Smooth muscle cell (in vitro differentiated cells): ENCODE results near the gene MTX1. TPM values are rescaled to one million over a fixed set of nuclear protein-coding genes. Genes with fewer than 3 reads are reported as not detected.
A peak's percentile ranks its signal among the peaks of the same experiment; 100 is the strongest.

Source experiments
- DNase-seq: peaks from one replicate; lab custom pipeline; 2025; ENCODE audit not compliant: unreplicated experiment; lab: John Stamatoyannopoulos, UW
- H2AFZ ChIP-seq: fragments of 200-600 bp; sonication (generic); 2 replicates; pipeline ENCODE4 v1.6.0; 2016; ENCODE audit warnings: antibody characterized with exemption, low read depth, mild to moderate bottlenecking
- H3F3A ChIP-seq: fragments of 200-600 bp; sonication (generic); 2 replicates; pipeline ENCODE4 v1.6.0; 2017; ENCODE audit warnings: antibody characterized with exemption, low read depth
- H3K27ac ChIP-seq: fragments of 200-600 bp; sonication (generic); 2 replicates; pipeline ENCODE4 v1.5.1; 2016; ENCODE audit warnings: low read depth, mild to moderate bottlenecking
- H3K27me3 ChIP-seq: fragments of 200-600 bp; sonication (generic); 2 replicates; pipeline ENCODE4 v1.6.1; 2016; ENCODE audit warnings: low read depth, mild to moderate bottlenecking
- H3K36me3 ChIP-seq: fragments of 200-600 bp; sonication (generic); 2 replicates; pipeline ENCODE4 v1.5.1; 2016; ENCODE audit warnings: low read depth
- H3K4me1 ChIP-seq: fragments of 200-600 bp; sonication (generic); 2 replicates; pipeline ENCODE4 v1.5.1; 2016; ENCODE audit warnings: low read depth
- H3K4me2 ChIP-seq: fragments of 200-600 bp; sonication (generic); 2 replicates; pipeline ENCODE4 v1.6.0; 2016; ENCODE audit warnings: mild to moderate bottlenecking
- H3K4me3 ChIP-seq: fragments of 200-600 bp; sonication (generic); 2 replicates; pipeline ENCODE4 v1.5.1; 2016; ENCODE audit warnings: mild to moderate bottlenecking
- H3K79me2 ChIP-seq: fragments of 200-600 bp; sonication (generic); 2 replicates; pipeline ENCODE4 v1.6.0; 2016; ENCODE audit warnings: low read depth, mild to moderate bottlenecking
- H3K9ac ChIP-seq: fragments of 200-600 bp; sonication (generic); 2 replicates; pipeline ENCODE4 v1.6.0; 2016; ENCODE audit warnings: low read depth
- H3K9me3 ChIP-seq: fragments of 200-600 bp; sonication (generic); replicated peaks from 2 replicates; pipeline ENCODE4 v1.5.1; 2016; ENCODE audit warnings: low read depth
- H4K20me1 ChIP-seq: fragments of 200-600 bp; sonication (generic); 2 replicates; pipeline ENCODE4 v1.6.0; 2016; ENCODE audit warnings: low read depth
- CTCF ChIP-seq: fragments of 200-600 bp; sonication (generic); IDR thresholded peaks from 2 replicates; pipeline ENCODE4 v1.5.1; 2017; ENCODE audit warnings: borderline replicate concordance, mild to moderate bottlenecking, antibody characterized with exemption; ENCODE audit not compliant: insufficient read depth, poor library complexity, severe bottlenecking
- WGBS: methylation state at CpG from one replicate; pipeline ENCODE4 v1.1.7; 2016; ENCODE audit warnings: low lambda C conversion rate; 5-methylcytosine and 5-hydroxymethylcytosine counted together
- polyA plus RNA-seq: library from polyadenylated mRNA; unstranded; fragments of >200 nt; fragmentation: Nextera tagmentation; extraction: Ambion mirVana; gene quantifications from 2 replicates; pipeline ENCODE4 v1.2.1, GENCODE V29; 2016
- total RNA-seq: library from RNA; depleted of rRNA; stranded (reverse); fragments of >200 nt; gene quantifications from 2 replicates; pipeline ENCODE4 v1.2.3, GENCODE V29; 2014

The MTX1 gene
- total and polyA plus RNA-seq, 2 experiments from 2014 or later = 45.2 to 109 TPM

GRCh38 chr1:155255243-155256007 is 46.9 kb downstream of the MTX1 start, which contains the start of gene ENTREP3:
ENTREP3 (minus strand) TSS chr1:155255483; CDS start chr1:155254877, 606 bp downstream.
- Histone ChIP-seq H3K4me2 (peak within 1 kb of the TSS; percentile 100), H2AFZ (peak within 1 kb of the TSS; percentile 69), H3K9me3 (no peaks in the 10 kb centered on the region), H3K27ac (peak within 1 kb of the TSS; percentile 60), H3F3A (peaks cover 15% of the 10 kb centered on the region), H3K79me2 (peaks cover 12% of the 10 kb centered on the region), H3K4me3 (peak within 1 kb of the TSS; percentile 89), H3K27me3 (no peaks in the 10 kb centered on the region), H3K9ac (peak within 1 kb of the TSS; percentile 77), H4K20me1 (no peaks in the 10 kb centered on the region), H3K4me1 (peaks cover 23% of the 10 kb centered on the region), H3K36me3 (no peaks in the 10 kb centered on the region)
- WGBS = 4% methylated on average over 22 of the region's 54 CpGs
- DNase-seq = peak; percentile 85
- no peak for TF ChIP-seq CTCF

- Histone ChIP-seq H3K4me2 (peak overlapping the region; percentile 100), H3K4me1 (peaks cover 29% of the 10 kb centered on the region), H3K4me3 (peak overlapping the region; percentile 89), H2AFZ (peak overlapping the region; percentile 69), H3K9ac (no peak overlapping the region), H3K27me3 (no peaks in the 10 kb centered on the region), H3K79me2 (peaks cover 20% of the 10 kb centered on the region), H3K9me3 (no peaks in the 10 kb centered on the region), H4K20me1 (no peaks in the 10 kb centered on the region), H3K36me3 (no peaks in the 10 kb centered on the region), H3K27ac (peak overlapping the region; percentile 60), H3F3A (peaks cover 15% of the 10 kb centered on the region)
- no peak for TF ChIP-seq CTCF
- 89% methylated on average over 20 of the region's 20 CpGs for WGBS
- DNase-seq = no peak
Measured at GRCh38 chr1:155256058-155256852, 47.8 kb downstream of the MTX1 start.

GRCh38 chr1:155260276-155260675 is 51.8 kb downstream of the MTX1 start:
- Histone ChIP-seq H3K9me3 (no peaks in the 10 kb centered on the region), H3K27ac (no peak overlapping the region), H3K4me2 (no peak overlapping the region), H4K20me1 (no peaks in the 10 kb centered on the region), H3K9ac (no peak overlapping the region), H3K27me3 (no peaks in the 10 kb centered on the region), H3F3A (peaks cover 35% of the 10 kb centered on the region), H2AFZ (no peak overlapping the region), H3K4me3 (no peak overlapping the region), H3K4me1 (peaks cover 11% of the 10 kb centered on the region), H3K79me2 (peaks cover 18% of the 10 kb centered on the region), H3K36me3 (no peaks in the 10 kb centered on the region)
- no peak for TF ChIP-seq CTCF
- WGBS = 98% methylated on average over 5 of the region's 5 CpGs
- DNase-seq = no peak
